Tibial nerve (tissue), 4 donors: ENCODE measurements around the gene KMT5C.

Experiments used
- EP300 ChIP-seq, 2 donors: sonication (generic); formaldehyde crosslinking; IDR thresholded peaks; one replicate each; pipeline ENCODE4 v1.6.1; 2017; ENCODE audit warnings: antibody characterized with exemption in 2 of 2, mild to moderate bottlenecking in 1 of 2
- POLR2A ChIP-seq, 2 donors: fragments of 450-650 bp; IDR thresholded peaks; one replicate each; pipeline ENCODE4 v1.6.1; 2017; ENCODE audit warnings: antibody characterized with exemption in 2 of 2, mild to moderate bottlenecking in 2 of 2, moderate library complexity in 2 of 2
- TF ChIP-seq, protein P1 (sequence below), 5 experiments: fragments of 200-600 bp in 3 of 5; fragments of 450-650 bp in 2 of 5; sonication (generic) in 3 of 5; IDR thresholded peaks; one replicate each; pipeline ENCODE4 v1.5.1; 2016 to 2019; ENCODE audit warnings: antibody characterized with exemption in 5 of 5, mild to moderate bottlenecking in 3 of 5, moderate library complexity in 2 of 5

DNA sequence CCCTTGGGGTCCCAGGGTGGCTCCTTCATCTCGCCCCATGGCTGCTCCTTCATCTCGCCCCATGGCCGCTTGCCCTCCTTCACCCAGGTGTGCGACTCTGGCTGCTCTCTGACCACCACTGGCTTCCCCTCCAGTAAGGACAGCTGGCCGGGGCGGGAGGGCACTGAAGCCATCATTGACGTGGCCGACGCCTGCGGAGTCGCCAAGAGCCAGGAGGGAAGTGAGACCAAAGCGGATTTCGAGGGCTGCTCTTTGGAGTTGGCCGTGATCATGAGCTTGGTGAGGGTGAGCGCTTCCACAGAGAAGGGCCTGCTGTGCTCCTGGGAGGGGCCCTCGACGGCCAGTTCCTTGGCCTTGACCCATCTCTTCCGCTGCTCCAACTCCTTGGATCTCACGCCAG, 18.8 kb downstream of the KMT5C start:
- TF ChIP-seq, protein P1, sequence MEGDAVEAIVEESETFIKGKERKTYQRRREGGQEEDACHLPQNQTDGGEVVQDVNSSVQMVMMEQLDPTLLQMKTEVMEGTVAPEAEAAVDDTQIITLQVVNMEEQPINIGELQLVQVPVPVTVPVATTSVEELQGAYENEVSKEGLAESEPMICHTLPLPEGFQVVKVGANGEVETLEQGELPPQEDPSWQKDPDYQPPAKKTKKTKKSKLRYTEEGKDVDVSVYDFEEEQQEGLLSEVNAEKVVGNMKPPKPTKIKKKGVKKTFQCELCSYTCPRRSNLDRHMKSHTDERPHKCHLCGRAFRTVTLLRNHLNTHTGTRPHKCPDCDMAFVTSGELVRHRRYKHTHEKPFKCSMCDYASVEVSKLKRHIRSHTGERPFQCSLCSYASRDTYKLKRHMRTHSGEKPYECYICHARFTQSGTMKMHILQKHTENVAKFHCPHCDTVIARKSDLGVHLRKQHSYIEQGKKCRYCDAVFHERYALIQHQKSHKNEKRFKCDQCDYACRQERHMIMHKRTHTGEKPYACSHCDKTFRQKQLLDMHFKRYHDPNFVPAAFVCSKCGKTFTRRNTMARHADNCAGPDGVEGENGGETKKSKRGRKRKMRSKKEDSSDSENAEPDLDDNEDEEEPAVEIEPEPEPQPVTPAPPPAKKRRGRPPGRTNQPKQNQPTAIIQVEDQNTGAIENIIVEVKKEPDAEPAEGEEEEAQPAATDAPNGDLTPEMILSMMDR (IDR thresholded peaks at IDR 0.05): no peak
- TF ChIP-seq POLR2A (IDR thresholded peaks at IDR 0.05) (no peak), EP300 (IDR thresholded peaks at IDR 0.05) (no peak)
